PC-3 (cell line): ENCODE results near the gene SART3. TPM values are rescaled to one million over a fixed set of nuclear protein-coding genes. Genes with fewer than 3 reads are reported as not detected.
"Not testable (repeated sequence)": the region's sequence is repeated elsewhere in the genome, so short reads cannot be mapped to it uniquely, and the experiment has no call there.

Source experiments
- ATAC-seq: fragments of 200-7000 bp; cut with Tn5 transposase; 2 replicates; pipeline ENCODE4 v1.9.1; 2020; ENCODE audit warnings: mild to moderate bottlenecking, moderate library complexity
- BruUV-seq: library from RNA; stranded (reverse); fragments of 400-500 nt; replicated peaks from 2 replicates; lab custom pipeline; 2021; lab: Mats Ljungman, UMichigan
- CTCF ChIA-PET: fragments of 300-600 bp; sonication (Branson Sonifier 250); formaldehyde crosslinking; loops from one replicate; lab custom pipeline; 2022; ENCODE audit warnings: antibody characterized with exemption; lab: Charles Lee
- POLR2A ChIA-PET: fragments of 300-600 bp; sonication (Branson Sonifier 250); formaldehyde crosslinking; loops from one replicate; lab custom pipeline; 2022; ENCODE audit warnings: antibody characterized with exemption; ENCODE audit not compliant: unreplicated experiment; lab: Charles Lee
- DNase-seq: peaks from one replicate; pipeline ENCODE4 v3.0.0-alpha.2; 2015
- H2AFZ ChIP-seq: fragments of 300-600 bp; sonication (generic); 2 replicates; pipeline ENCODE4 v1.6.0; 2016; ENCODE audit warnings: antibody characterized with exemption, low read length
- H3F3A ChIP-seq: fragments of 300-600 bp; sonication (generic); one replicate; pipeline ENCODE4 v1.6.0; 2017; ENCODE audit warnings: antibody characterized with exemption, low read length, control low read depth, mild to moderate bottlenecking; ENCODE audit not compliant: unreplicated experiment
- H3K27ac ChIP-seq: fragments of 300-600 bp; sonication (generic); 2 replicates; pipeline ENCODE4 v1.5.1; 2016; ENCODE audit warnings: mild to moderate bottlenecking, low read length
- H3K27me3 ChIP-seq: fragments of 300-600 bp; sonication (generic); 2 replicates; pipeline ENCODE4 v1.6.1; 2016; ENCODE audit warnings: low read length, mixed read lengths
- H3K36me3 ChIP-seq: fragments of 300-600 bp; sonication (generic); 2 replicates; pipeline ENCODE4 v1.6.1; 2016; ENCODE audit warnings: low read depth, mixed run types, low read length, mixed read lengths
- H3K4me1 ChIP-seq: fragments of 300-600 bp; sonication (generic); 2 replicates; pipeline ENCODE4 v1.5.1; 2016; ENCODE audit warnings: low read length; ENCODE audit not compliant: insufficient read depth
- H3K4me2 ChIP-seq: fragments of 300-600 bp; sonication (generic); 2 replicates; pipeline ENCODE4 v1.6.0; 2016; ENCODE audit warnings: low read length
- H3K4me3 ChIP-seq: fragments of 300-600 bp; sonication (generic); 2 replicates; pipeline ENCODE4 v1.5.1; 2016; ENCODE audit warnings: mild to moderate bottlenecking, low read length, mixed read lengths
- H3K79me2 ChIP-seq: fragments of 300-600 bp; sonication (generic); 2 replicates; pipeline ENCODE4 v1.6.1; 2017; ENCODE audit warnings: low read length, mixed read lengths
- H3K9ac ChIP-seq: fragments of 300-600 bp; sonication (generic); 2 replicates; pipeline ENCODE4 v1.6.0; 2016; ENCODE audit warnings: mild to moderate bottlenecking, low read length
- H3K9me2 ChIP-seq: fragments of 300-600 bp; sonication (generic); replicated peaks from 2 replicates; pipeline ENCODE4 v1.6.1; 2016; ENCODE audit warnings: mixed run types, low read length, mixed read lengths
- H3K9me3 ChIP-seq: fragments of 300-600 bp; sonication (generic); 2 replicates; pipeline ENCODE4 v1.6.1; 2016; ENCODE audit warnings: low read length, mixed read lengths
- H4K20me1 ChIP-seq: fragments of 300-600 bp; sonication (generic); 2 replicates; pipeline ENCODE4 v1.6.1; 2016; ENCODE audit warnings: low read length, mixed read lengths
- EZH2 ChIP-seq: fragments of 300-600 bp; sonication (generic); IDR thresholded peaks from one replicate; pipeline ENCODE4 v1.6.1; 2017; ENCODE audit warnings: antibody characterized with exemption, mild to moderate bottlenecking, low read length; ENCODE audit not compliant: unreplicated experiment
- EZH2phosphoT487 ChIP-seq: fragments of 300-600 bp; sonication (generic); IDR thresholded peaks from 2 replicates; pipeline ENCODE4 v1.6.1; 2018; ENCODE audit warnings: mild to moderate bottlenecking, antibody characterized with exemption, low read length, borderline replicate concordance
- intact Hi-C: fragments of 100-400 bp; cut with micrococcal nuclease; formaldehyde crosslinking; loops from 2 replicates; pipeline ENCODE4 v1.9.0; 2023
- total RNA-seq: library from RNA; depleted of rRNA; stranded (reverse); fragments of >200 nt; gene quantifications from 2 replicates; pipeline ENCODE4 v1.2.3, GENCODE V29; 2014
- TF ChIP-seq, protein P1 (sequence below): fragments of 300-600 bp; sonication (generic); conservative IDR thresholded peaks from 2 replicates; pipeline ENCODE4 v1.5.1; 2017; ENCODE audit warnings: antibody characterized with exemption, low read depth, mild to moderate bottlenecking, low read length

The SART3 gene
- total RNA-seq, 1 experiment from 2014 or later, result 165 TPM

DNA sequence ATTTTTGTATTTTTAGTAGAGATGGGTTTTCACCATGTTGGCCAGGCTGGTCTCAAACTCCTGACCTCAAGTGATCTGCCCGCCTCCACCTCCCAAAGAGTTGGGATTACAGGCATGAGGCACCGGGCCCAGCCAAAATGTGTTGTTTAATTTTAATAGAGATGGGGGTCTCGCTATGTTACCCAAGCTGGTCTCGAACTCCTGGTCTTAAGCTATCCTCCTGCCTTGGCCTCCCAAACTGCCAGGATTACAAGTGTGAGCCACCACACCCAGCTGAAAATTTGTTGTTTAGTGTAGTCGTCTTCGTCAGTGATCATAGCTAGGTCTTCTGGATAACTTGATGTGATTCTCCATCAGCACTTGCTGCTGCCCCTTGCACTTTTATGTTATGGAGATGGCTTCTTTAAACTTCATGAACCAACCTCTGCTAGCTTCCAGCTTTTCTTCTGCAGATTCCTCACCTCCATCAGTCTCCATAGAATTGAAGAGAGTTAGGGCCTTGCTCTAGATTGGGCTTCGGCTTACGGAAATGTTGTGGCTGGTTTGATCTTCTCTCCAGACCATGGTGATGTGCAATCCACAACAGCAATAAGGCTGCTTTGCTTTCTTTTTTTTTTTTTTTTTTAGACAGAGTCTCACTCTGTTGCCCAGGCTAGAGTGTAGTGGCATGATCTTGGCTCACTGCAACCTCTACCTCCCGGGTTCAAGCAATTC, 14.4 kb upstream of the SART3 start:
- DNase-seq (no peak), ATAC-seq (no peak)
- TF ChIP-seq EZH2phosphoT487, result no peak
- TF ChIP-seq, protein P1, sequence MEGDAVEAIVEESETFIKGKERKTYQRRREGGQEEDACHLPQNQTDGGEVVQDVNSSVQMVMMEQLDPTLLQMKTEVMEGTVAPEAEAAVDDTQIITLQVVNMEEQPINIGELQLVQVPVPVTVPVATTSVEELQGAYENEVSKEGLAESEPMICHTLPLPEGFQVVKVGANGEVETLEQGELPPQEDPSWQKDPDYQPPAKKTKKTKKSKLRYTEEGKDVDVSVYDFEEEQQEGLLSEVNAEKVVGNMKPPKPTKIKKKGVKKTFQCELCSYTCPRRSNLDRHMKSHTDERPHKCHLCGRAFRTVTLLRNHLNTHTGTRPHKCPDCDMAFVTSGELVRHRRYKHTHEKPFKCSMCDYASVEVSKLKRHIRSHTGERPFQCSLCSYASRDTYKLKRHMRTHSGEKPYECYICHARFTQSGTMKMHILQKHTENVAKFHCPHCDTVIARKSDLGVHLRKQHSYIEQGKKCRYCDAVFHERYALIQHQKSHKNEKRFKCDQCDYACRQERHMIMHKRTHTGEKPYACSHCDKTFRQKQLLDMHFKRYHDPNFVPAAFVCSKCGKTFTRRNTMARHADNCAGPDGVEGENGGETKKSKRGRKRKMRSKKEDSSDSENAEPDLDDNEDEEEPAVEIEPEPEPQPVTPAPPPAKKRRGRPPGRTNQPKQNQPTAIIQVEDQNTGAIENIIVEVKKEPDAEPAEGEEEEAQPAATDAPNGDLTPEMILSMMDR, result no peak
- no peak for TF ChIP-seq EZH2
- no peak overlapping the region for H2AFZ ChIP-seq
- no peaks in the 10 kb centered on the region for H3K4me1 ChIP-seq
- no TSS peak for BruUV-seq
- no peaks in the 10 kb centered on the region for H3K9me2 ChIP-seq
- no peaks in the 10 kb centered on the region for H4K20me1 ChIP-seq
- no peak overlapping the region for H3K4me2 ChIP-seq
- no peaks in the 10 kb centered on the region for H3K79me2 ChIP-seq
- H3K27me3 ChIP-seq, result no peaks in the 10 kb centered on the region
- intact Hi-C loops, result no loop called here
- H3K27ac ChIP-seq, result no peak overlapping the region
- H3K9me3 ChIP-seq, result no peaks in the 10 kb centered on the region
- H3K4me3 ChIP-seq, result no peak overlapping the region
- ChIA-PET CTCF (no interaction called here), POLR2A (no interaction called here)
- no peaks in the 10 kb centered on the region for H3K36me3 ChIP-seq
- no peaks in the 10 kb centered on the region for H3F3A ChIP-seq
- no peak overlapping the region for H3K9ac ChIP-seq

DNA sequence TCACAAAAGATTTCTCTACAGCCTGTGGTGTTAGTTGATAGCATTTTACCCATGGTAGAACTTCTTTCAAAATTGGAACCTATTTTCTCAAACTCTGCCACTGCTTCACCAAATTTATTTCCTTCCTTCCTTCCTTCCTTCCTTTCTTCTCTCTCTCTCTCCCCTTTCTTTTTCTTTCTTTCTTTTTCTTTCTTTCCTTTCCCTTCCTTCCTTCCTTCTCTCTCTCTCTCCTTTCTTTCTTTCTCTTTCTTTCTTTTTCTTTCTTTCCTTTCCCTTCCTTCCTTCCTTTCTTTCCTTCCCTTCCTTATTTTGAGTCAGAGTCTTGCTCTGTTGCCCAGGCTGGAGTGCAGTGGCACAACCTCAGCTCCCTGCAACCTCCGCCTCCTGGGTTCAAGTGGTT, 13.3 kb upstream of the SART3 start:
- CTCF ChIA-PET, intact Hi-C loops, H3K36me3 ChIP-seq, H3K9me2 ChIP-seq, BruUV-seq, H3K27ac ChIP-seq, H3F3A ChIP-seq, H4K20me1 ChIP-seq, H2AFZ ChIP-seq, H3K4me2 ChIP-seq, POLR2A ChIA-PET, H3K4me3 ChIP-seq, H3K79me2 ChIP-seq, H3K27me3 ChIP-seq, H3K4me1 ChIP-seq, H3K9me3 ChIP-seq, DNase-seq, ATAC-seq, H3K9ac ChIP-seq: not testable (repeated sequence)

DNA sequence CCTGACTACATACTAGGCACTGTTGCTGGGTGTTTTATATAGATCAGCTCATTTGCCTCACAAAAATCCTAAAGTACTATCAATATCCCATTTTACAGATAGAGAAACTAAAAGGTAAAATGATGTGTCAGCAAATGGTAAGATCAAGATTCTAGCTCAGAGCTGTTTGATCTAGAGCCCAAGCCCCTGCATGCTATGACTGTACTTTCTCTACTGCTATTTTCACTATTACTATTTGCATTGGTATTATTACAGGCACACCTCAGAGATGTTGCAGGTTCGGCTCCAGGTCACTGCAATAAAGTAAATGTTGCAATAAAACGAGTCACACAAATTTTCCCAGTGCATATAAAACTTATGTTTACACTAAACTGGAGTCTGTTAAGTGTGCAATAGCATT, 12.3 kb upstream of the SART3 start:
- H3F3A ChIP-seq, result no peaks in the 10 kb centered on the region
- peak; percentile 66 for ATAC-seq
- H4K20me1 ChIP-seq, result no peaks in the 10 kb centered on the region
- no peaks in the 10 kb centered on the region for H3K4me1 ChIP-seq
- H2AFZ ChIP-seq, result no peak overlapping the region
- H3K9ac ChIP-seq, result no peak overlapping the region
- intact Hi-C loops, result no loop called here
- no peaks in the 10 kb centered on the region for H3K27me3 ChIP-seq
- 0 out of 2 replicates have a peak overlapping the region, but pooled peaks have one; percentile 2 for H3K4me2 ChIP-seq
- no peaks in the 10 kb centered on the region for H3K9me2 ChIP-seq
- ChIA-PET CTCF (interaction anchor here (1.1 kb wide), 1 partner anchor 45 kb away, joined by 5 read pairs; no protein-coding TSS in a partner anchor), POLR2A (no interaction called here)
- TF ChIP-seq EZH2phosphoT487 (no peak), EZH2 (no peak)
- TF ChIP-seq, protein P1, result no peak
- H3K79me2 ChIP-seq, result no peaks in the 10 kb centered on the region
- no peak overlapping the region for H3K27ac ChIP-seq
- DNase-seq, result peak; percentile 44
- H3K36me3 ChIP-seq, result peaks cover 7% of the 10 kb centered on the region; the same call in 1 of the 2 replicates
- no peaks in the 10 kb centered on the region for H3K9me3 ChIP-seq
- no peak overlapping the region for H3K4me3 ChIP-seq
- no TSS peak for BruUV-seq
